ENCODE results near the gene MYH11. TPM values are rescaled to one million over a fixed set of nuclear protein-coding genes. Genes with fewer than 3 reads are reported as not detected.

The MYH11 gene
- total and polyA plus RNA-seq, 2 of the 13 experiments (the other 11 are each of a cell fraction or from before 2014, with no cell fraction given): not detected

DNA sequence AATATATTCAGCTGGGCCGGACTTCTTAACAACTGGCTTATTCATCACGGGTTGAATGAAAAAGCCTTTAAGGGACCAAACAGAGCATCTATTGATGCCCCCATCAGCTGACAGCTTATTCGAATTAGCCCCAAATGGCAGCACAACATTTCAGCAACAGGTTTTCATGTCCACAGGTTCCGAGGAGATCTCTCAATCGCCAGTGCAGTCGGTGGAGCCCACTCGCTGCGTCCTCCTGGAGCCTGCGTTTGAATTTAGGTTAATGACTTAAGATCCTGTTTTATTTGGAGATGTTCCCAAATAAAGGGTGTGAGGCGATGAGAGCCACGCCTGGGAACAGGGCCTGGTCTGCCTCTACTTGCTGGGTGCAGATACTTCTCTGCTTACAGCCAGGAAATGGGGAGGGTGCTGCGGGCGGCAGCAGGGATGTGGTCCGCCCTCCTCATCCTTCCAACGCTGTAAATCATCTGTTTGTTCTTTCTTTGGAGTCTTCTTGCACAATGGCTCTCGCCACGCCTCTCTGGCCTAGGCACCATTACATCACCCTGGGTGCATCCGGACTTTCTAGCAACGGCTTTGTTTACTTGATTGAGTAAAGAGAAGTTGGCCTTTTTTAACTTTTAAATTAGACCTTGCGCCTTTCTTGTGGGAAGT is 184.2 kb downstream of the MYH11 start (continued):
- TF ChIP-seq, protein P1, sequence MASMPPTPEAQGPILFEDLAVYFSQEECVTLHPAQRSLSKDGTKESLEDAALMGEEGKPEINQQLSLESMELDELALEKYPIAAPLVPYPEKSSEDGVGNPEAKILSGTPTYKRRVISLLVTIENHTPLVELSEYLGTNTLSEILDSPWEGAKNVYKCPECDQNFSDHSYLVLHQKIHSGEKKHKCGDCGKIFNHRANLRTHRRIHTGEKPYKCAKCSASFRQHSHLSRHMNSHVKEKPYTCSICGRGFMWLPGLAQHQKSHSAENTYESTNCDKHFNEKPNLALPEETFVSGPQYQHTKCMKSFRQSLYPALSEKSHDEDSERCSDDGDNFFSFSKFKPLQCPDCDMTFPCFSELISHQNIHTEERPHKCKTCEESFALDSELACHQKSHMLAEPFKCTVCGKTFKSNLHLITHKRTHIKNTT (CRISPR knock-in tag; IDR thresholded peaks at IDR 0.05): 0 out of 2 replicates have a peak, but pooled peaks have one; percentile 18
- peak; percentile 73 for TF ChIP-seq POLR2AphosphoS5 (IDR thresholded peaks at IDR 0.05; ENCODE audit: low read depth, low read length)
- TF ChIP-seq TAF1 (CRISPR knock-in tag; IDR thresholded peaks at IDR 0.05): peak; percentile 65
- no peak for TF ChIP-seq IKZF1 (IDR thresholded peaks at IDR 0.05)
- TF ChIP-seq GTF3A (CRISPR knock-in tag; conservative IDR thresholded peaks at IDR 0.05): peak; percentile 89
- peak; percentile 92 for TF ChIP-seq ZNF543 (CRISPR knock-in tag; IDR thresholded peaks at IDR 0.05)
- TF ChIP-seq, protein P2, sequence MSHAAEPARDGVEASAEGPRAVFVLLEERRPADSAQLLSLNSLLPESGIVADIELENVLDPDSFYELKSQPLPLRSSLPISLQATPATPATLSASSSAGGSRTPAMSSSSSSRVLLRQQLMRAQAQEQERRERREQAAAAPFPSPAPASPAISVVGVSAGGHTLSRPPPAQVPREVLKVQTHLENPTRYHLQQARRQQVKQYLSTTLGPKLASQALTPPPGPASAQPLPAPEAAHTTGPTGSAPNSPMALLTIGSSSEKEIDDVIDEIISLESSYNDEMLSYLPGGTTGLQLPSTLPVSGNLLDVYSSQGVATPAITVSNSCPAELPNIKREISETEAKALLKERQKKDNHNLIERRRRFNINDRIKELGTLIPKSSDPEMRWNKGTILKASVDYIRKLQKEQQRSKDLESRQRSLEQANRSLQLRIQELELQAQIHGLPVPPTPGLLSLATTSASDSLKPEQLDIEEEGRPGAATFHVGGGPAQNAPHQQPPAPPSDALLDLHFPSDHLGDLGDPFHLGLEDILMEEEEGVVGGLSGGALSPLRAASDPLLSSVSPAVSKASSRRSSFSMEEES (CRISPR knock-in tag; IDR thresholded peaks at IDR 0.05): peak; percentile 94
- TF ChIP-seq ZNF670 (CRISPR knock-in tag; IDR thresholded peaks at IDR 0.05; ENCODE audit: borderline replicate concordance): peak; percentile 97
- TF ChIP-seq ZNF883 (CRISPR knock-in tag; IDR thresholded peaks at IDR 0.05; ENCODE audit: not compliant biosample characterization): peak; percentile 10
- peak; percentile 94; the same call in 2 of the 3 replicates for TF ChIP-seq MXI1 (IDR thresholded peaks at IDR 0.05; ENCODE audit: borderline replicate concordance, low read depth, low read length)
- TF ChIP-seq SP4 (CRISPR knock-in tag; IDR thresholded peaks at IDR 0.05): peak; percentile 72; the same call in 1 of the 2 replicates
- TF ChIP-seq, protein P3, sequence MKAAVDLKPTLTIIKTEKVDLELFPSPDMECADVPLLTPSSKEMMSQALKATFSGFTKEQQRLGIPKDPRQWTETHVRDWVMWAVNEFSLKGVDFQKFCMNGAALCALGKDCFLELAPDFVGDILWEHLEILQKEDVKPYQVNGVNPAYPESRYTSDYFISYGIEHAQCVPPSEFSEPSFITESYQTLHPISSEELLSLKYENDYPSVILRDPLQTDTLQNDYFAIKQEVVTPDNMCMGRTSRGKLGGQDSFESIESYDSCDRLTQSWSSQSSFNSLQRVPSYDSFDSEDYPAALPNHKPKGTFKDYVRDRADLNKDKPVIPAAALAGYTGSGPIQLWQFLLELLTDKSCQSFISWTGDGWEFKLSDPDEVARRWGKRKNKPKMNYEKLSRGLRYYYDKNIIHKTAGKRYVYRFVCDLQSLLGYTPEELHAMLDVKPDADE (CRISPR knock-in tag; IDR thresholded peaks at IDR 0.05): no peak; the same call in 1 of the 2 replicates
- TF ChIP-seq, protein P4, sequence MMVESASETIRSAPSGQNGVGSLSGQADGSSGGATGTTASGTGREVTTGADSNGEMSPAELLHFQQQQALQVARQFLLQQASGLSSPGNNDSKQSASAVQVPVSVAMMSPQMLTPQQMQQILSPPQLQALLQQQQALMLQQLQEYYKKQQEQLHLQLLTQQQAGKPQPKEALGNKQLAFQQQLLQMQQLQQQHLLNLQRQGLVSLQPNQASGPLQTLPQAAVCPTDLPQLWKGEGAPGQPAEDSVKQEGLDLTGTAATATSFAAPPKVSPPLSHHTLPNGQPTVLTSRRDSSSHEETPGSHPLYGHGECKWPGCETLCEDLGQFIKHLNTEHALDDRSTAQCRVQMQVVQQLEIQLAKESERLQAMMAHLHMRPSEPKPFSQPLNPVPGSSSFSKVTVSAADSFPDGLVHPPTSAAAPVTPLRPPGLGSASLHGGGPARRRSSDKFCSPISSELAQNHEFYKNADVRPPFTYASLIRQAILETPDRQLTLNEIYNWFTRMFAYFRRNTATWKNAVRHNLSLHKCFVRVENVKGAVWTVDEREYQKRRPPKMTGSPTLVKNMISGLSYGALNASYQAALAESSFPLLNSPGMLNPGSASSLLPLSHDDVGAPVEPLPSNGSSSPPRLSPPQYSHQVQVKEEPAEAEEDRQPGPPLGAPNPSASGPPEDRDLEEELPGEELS (CRISPR knock-in tag; IDR thresholded peaks at IDR 0.05): peak; percentile 100
- peak; percentile 88 for TF ChIP-seq ZNF160 (CRISPR knock-in tag; IDR thresholded peaks at IDR 0.05)
- TF ChIP-seq, protein P5, sequence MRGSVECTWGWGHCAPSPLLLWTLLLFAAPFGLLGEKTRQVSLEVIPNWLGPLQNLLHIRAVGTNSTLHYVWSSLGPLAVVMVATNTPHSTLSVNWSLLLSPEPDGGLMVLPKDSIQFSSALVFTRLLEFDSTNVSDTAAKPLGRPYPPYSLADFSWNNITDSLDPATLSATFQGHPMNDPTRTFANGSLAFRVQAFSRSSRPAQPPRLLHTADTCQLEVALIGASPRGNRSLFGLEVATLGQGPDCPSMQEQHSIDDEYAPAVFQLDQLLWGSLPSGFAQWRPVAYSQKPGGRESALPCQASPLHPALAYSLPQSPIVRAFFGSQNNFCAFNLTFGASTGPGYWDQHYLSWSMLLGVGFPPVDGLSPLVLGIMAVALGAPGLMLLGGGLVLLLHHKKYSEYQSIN (CRISPR knock-in tag; IDR thresholded peaks at IDR 0.05; ENCODE audit: borderline replicate concordance): no peak
- TF ChIP-seq, protein P6, sequence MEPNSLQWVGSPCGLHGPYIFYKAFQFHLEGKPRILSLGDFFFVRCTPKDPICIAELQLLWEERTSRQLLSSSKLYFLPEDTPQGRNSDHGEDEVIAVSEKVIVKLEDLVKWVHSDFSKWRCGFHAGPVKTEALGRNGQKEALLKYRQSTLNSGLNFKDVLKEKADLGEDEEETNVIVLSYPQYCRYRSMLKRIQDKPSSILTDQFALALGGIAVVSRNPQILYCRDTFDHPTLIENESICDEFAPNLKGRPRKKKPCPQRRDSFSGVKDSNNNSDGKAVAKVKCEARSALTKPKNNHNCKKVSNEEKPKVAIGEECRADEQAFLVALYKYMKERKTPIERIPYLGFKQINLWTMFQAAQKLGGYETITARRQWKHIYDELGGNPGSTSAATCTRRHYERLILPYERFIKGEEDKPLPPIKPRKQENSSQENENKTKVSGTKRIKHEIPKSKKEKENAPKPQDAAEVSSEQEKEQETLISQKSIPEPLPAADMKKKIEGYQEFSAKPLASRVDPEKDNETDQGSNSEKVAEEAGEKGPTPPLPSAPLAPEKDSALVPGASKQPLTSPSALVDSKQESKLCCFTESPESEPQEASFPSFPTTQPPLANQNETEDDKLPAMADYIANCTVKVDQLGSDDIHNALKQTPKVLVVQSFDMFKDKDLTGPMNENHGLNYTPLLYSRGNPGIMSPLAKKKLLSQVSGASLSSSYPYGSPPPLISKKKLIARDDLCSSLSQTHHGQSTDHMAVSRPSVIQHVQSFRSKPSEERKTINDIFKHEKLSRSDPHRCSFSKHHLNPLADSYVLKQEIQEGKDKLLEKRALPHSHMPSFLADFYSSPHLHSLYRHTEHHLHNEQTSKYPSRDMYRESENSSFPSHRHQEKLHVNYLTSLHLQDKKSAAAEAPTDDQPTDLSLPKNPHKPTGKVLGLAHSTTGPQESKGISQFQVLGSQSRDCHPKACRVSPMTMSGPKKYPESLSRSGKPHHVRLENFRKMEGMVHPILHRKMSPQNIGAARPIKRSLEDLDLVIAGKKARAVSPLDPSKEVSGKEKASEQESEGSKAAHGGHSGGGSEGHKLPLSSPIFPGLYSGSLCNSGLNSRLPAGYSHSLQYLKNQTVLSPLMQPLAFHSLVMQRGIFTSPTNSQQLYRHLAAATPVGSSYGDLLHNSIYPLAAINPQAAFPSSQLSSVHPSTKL (CRISPR knock-in tag; IDR thresholded peaks at IDR 0.05): peak; percentile 100
- TF ChIP-seq BHLHE40 (IDR thresholded peaks at IDR 0.05; ENCODE audit: low read length): peak; percentile 58

Data from HepG2 (cell line).